HEK293 (cell line): Measurements from ENCODE around the gene CACNB2.

Experiments
- CTCF ChIA-PET: fragments of 350-600 bp; formaldehyde crosslinking; extraction: SDS; loops from one replicate; lab custom pipeline; 2021; ENCODE audit warnings: antibody characterized with exemption; lab: Yijun Ruan, JAX
- POLR2A ChIA-PET: fragments of 300-600 bp; formaldehyde crosslinking; extraction: SDS; loops from one replicate; lab custom pipeline; 2020; ENCODE audit warnings: antibody characterized with exemption, inconsistent platforms; lab: Yijun Ruan, JAX
- H3K27ac ChIP-seq: fragments of 200-500 bp; sonication (Bioruptor generic); 2 replicates; pipeline ENCODE4 v1.5.1; 2014; ENCODE audit warnings: low read depth, low read length, control low read depth, inconsistent platforms; ENCODE audit errors: extremely low read depth
- H3K36me3 ChIP-seq, 2 experiments: fragments of 200-500 bp in 1 of 2; sonication (Bioruptor generic) in 1 of 2; 1 replicate in 1 of 2; 2 replicates in 1 of 2; pipeline ENCODE4 v1.5.1; 2014 to 2017; ENCODE audit warnings: inconsistent platforms in 2 of 2, low read length in 2 of 2; ENCODE audit not compliant: control insufficient read depth in 2 of 2, insufficient read depth in 1 of 2
- H3K4me1 ChIP-seq: fragments of 200-500 bp; sonication (Bioruptor generic); 2 replicates; pipeline ENCODE4 v1.5.1; 2014; ENCODE audit warnings: mild to moderate bottlenecking, low read length, inconsistent platforms; ENCODE audit not compliant: control insufficient read depth, insufficient read depth
- H3K4me3 ChIP-seq: 2 replicates; pipeline ENCODE4 v1.5.1; 2011; ENCODE audit warnings: low read depth, mild to moderate bottlenecking, control low read depth, low read length, moderate library complexity
- H3K9me3 ChIP-seq: fragments of 200-500 bp; sonication (Bioruptor generic); 2 replicates; pipeline ENCODE4 v1.5.1; 2014; ENCODE audit warnings: low read depth, low read length, inconsistent platforms; ENCODE audit not compliant: control insufficient read depth, insufficient read depth
- GLIS1 ChIP-seq: fragments of 450-650 bp; formaldehyde crosslinking; IDR thresholded peaks from 2 replicates; pipeline ENCODE4 v1.5.1; 2016; ENCODE audit warnings: missing biosample characterization, missing genetic modification characterization
- GLIS2 ChIP-seq: fragments of 450-650 bp; formaldehyde crosslinking; IDR thresholded peaks from 2 replicates; pipeline ENCODE4 v1.5.1; 2016; ENCODE audit warnings: missing biosample characterization, missing genetic modification characterization
- MYNN ChIP-seq: fragments of 450-650 bp; formaldehyde crosslinking; IDR thresholded peaks from 2 replicates; pipeline ENCODE4 v1.5.1; 2016; ENCODE audit warnings: missing biosample characterization, missing genetic modification characterization, borderline replicate concordance
- ZBTB20 ChIP-seq: fragments of 450-650 bp; formaldehyde crosslinking; IDR thresholded peaks from 2 replicates; pipeline ENCODE4 v1.5.1; 2016; ENCODE audit warnings: missing biosample characterization, missing genetic modification characterization
- ZNF157 ChIP-seq: fragments of 450-650 bp; formaldehyde crosslinking; IDR thresholded peaks from 2 replicates; pipeline ENCODE4 v1.5.1; 2016; ENCODE audit warnings: missing biosample characterization, missing genetic modification characterization
- ZNF211 ChIP-seq: fragments of 450-650 bp; formaldehyde crosslinking; IDR thresholded peaks from 2 replicates; pipeline ENCODE4 v1.5.1; 2016; ENCODE audit warnings: low read depth, missing biosample characterization, missing genetic modification characterization
- ZNF274 ChIP-seq, 2 experiments: fragments of 200-500 bp in 1 of 2; fragments of 450-650 bp in 1 of 2; sonication (Bioruptor generic) in 1 of 2; formaldehyde crosslinking in 1 of 2; IDR thresholded peaks; 2 replicates each; pipeline versions ENCODE4 v1.5.1 to v1.6.1; 2014 to 2016; ENCODE audit warnings: borderline replicate concordance in 1 of 2, inconsistent platforms in 1 of 2, low read length in 1 of 2, missing biosample characterization in 1 of 2, missing genetic modification characterization in 1 of 2
- ZNF37A ChIP-seq: fragments of 450-650 bp; IDR thresholded peaks from 2 replicates; pipeline ENCODE4 v1.5.1; 2018; ENCODE audit warnings: missing biosample characterization, missing genetic modification characterization
- ZNF561 ChIP-seq: fragments of 450-650 bp; IDR thresholded peaks from 2 replicates; pipeline ENCODE4 v1.5.1; 2018; ENCODE audit warnings: missing biosample characterization, missing genetic modification characterization, borderline replicate concordance
- TF ChIP-seq, protein P1 (sequence below): fragments of 450-650 bp; formaldehyde crosslinking; IDR thresholded peaks from 2 replicates; pipeline ENCODE4 v1.5.1; 2016; ENCODE audit warnings: missing biosample characterization, missing genetic modification characterization
- TF ChIP-seq, protein P2 (sequence below): fragments of 450-650 bp; IDR thresholded peaks from 2 replicates; pipeline ENCODE4 v1.5.1; 2018; ENCODE audit warnings: missing biosample characterization, mild to moderate bottlenecking, missing genetic modification characterization
- TF ChIP-seq, protein P3 (sequence below): fragments of 450-650 bp; formaldehyde crosslinking; IDR thresholded peaks from 2 replicates; pipeline ENCODE4 v1.5.1; 2016; ENCODE audit warnings: missing biosample characterization, missing genetic modification characterization, low read depth
- TF ChIP-seq, protein P4 (sequence below): fragments of 450-650 bp; formaldehyde crosslinking; IDR thresholded peaks from 2 replicates; pipeline ENCODE4 v1.5.1; 2016; ENCODE audit warnings: missing biosample characterization, missing genetic modification characterization
- TF ChIP-seq, protein P5 (sequence below): fragments of 450-650 bp; formaldehyde crosslinking; IDR thresholded peaks from 2 replicates; pipeline ENCODE4 v1.5.1; 2017; ENCODE audit warnings: missing biosample characterization, missing genetic modification characterization
- TF ChIP-seq, protein P6 (sequence below): fragments of 450-650 bp; formaldehyde crosslinking; IDR thresholded peaks from 2 replicates; pipeline ENCODE4 v1.5.1; 2017; ENCODE audit warnings: missing biosample characterization, mild to moderate bottlenecking, missing genetic modification characterization, moderate library complexity
- TF ChIP-seq, protein P7 (sequence below): fragments of 450-650 bp; formaldehyde crosslinking; IDR thresholded peaks from 2 replicates; pipeline ENCODE4 v1.5.0; 2017; ENCODE audit warnings: missing biosample characterization, missing genetic modification characterization, borderline replicate concordance
- TF ChIP-seq, protein P8 (sequence below): sonication (generic); formaldehyde crosslinking; IDR thresholded peaks from 2 replicates; pipeline ENCODE4 v1.8.1; 2022; ENCODE audit warnings: mild to moderate bottlenecking, moderate library complexity, missing genetic modification reagents

CACNB2 gene

DNA sequence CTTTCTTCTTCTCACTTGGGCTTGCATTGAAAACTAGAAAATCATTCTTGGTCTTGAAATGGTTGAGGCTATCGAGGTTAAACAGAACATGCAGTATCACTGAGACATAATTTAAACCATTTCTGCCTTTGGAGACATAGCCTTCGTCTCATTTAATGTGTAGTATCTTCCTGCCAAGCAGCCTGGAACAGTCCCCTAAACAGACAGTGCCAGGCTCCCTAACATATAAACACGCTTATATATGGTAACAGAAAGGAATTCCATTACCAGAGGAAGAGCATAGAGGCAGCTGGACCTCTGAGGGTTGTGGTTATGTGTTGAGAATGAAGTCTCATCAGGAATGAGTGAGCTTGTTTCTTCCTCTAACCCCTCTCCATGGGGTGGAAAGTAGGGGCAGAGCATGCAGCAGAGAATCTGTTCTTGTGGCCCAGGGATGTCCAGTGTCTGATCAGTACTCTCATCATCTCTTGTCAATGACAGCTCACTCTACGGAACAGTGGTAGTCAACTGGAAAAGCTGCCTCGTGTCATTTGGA, 11.2 kb downstream of the CACNB2 start:
- CTCF ChIA-PET, result interaction anchor here (0.7 kb wide), 1 partner anchor 45 kb away, joined by 3 read pairs; no protein-coding TSS in a partner anchor

More for the DNA sequence above, 11.2 kb downstream of the CACNB2 start:
- TF ChIP-seq, protein P1, sequence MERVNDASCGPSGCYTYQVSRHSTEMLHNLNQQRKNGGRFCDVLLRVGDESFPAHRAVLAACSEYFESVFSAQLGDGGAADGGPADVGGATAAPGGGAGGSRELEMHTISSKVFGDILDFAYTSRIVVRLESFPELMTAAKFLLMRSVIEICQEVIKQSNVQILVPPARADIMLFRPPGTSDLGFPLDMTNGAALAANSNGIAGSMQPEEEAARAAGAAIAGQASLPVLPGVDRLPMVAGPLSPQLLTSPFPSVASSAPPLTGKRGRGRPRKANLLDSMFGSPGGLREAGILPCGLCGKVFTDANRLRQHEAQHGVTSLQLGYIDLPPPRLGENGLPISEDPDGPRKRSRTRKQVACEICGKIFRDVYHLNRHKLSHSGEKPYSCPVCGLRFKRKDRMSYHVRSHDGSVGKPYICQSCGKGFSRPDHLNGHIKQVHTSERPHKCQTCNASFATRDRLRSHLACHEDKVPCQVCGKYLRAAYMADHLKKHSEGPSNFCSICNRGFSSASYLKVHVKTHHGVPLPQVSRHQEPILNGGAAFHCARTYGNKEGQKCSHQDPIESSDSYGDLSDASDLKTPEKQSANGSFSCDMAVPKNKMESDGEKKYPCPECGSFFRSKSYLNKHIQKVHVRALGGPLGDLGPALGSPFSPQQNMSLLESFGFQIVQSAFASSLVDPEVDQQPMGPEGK (tag by site-specific recombination), result no peak
- TF ChIP-seq ZBTB20 (tag by site-specific recombination) (no peak), ZNF37A (no peak), GLIS2 (tag by site-specific recombination) (no peak), ZNF157 (tag by site-specific recombination) (no peak), ZNF211 (tag by site-specific recombination) (no peak), GLIS1 (no peak), ZNF561 (tag by site-specific recombination) (no peak), MYNN (tag by site-specific recombination) (no peak), ZNF274 (IDR thresholded peaks at IDR 0.05; ENCODE audit: low read length) (no peak), ZNF274 (tag by site-specific recombination; IDR thresholded peaks at IDR 0.05; ENCODE audit: borderline replicate concordance) (no peak)
- TF ChIP-seq, protein P2, sequence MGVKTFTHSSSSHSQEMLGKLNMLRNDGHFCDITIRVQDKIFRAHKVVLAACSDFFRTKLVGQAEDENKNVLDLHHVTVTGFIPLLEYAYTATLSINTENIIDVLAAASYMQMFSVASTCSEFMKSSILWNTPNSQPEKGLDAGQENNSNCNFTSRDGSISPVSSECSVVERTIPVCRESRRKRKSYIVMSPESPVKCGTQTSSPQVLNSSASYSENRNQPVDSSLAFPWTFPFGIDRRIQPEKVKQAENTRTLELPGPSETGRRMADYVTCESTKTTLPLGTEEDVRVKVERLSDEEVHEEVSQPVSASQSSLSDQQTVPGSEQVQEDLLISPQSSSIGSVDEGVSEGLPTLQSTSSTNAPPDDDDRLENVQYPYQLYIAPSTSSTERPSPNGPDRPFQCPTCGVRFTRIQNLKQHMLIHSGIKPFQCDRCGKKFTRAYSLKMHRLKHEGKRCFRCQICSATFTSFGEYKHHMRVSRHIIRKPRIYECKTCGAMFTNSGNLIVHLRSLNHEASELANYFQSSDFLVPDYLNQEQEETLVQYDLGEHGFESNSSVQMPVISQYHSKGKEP, result no peak
- TF ChIP-seq, protein P3, sequence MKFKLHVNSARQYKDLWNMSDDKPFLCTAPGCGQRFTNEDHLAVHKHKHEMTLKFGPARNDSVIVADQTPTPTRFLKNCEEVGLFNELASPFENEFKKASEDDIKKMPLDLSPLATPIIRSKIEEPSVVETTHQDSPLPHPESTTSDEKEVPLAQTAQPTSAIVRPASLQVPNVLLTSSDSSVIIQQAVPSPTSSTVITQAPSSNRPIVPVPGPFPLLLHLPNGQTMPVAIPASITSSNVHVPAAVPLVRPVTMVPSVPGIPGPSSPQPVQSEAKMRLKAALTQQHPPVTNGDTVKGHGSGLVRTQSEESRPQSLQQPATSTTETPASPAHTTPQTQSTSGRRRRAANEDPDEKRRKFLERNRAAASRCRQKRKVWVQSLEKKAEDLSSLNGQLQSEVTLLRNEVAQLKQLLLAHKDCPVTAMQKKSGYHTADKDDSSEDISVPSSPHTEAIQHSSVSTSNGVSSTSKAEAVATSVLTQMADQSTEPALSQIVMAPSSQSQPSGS (tag by site-specific recombination), result no peak
- TF ChIP-seq, protein P4, sequence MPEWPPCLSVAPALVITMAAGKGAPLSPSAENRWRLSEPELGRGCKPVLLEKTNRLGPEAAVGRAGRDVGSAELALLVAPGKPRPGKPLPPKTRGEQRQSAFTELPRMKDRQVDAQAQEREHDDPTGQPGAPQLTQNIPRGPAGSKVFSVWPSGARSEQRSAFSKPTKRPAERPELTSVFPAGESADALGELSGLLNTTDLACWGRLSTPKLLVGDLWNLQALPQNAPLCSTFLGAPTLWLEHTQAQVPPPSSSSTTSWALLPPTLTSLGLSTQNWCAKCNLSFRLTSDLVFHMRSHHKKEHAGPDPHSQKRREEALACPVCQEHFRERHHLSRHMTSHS (tag by site-specific recombination), result no peak
- TF ChIP-seq, protein P5, sequence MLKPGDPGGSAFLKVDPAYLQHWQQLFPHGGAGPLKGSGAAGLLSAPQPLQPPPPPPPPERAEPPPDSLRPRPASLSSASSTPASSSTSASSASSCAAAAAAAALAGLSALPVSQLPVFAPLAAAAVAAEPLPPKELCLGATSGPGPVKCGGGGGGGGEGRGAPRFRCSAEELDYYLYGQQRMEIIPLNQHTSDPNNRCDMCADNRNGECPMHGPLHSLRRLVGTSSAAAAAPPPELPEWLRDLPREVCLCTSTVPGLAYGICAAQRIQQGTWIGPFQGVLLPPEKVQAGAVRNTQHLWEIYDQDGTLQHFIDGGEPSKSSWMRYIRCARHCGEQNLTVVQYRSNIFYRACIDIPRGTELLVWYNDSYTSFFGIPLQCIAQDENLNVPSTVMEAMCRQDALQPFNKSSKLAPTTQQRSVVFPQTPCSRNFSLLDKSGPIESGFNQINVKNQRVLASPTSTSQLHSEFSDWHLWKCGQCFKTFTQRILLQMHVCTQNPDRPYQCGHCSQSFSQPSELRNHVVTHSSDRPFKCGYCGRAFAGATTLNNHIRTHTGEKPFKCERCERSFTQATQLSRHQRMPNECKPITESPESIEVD (tag by site-specific recombination), result no peak
- TF ChIP-seq, protein P6, sequence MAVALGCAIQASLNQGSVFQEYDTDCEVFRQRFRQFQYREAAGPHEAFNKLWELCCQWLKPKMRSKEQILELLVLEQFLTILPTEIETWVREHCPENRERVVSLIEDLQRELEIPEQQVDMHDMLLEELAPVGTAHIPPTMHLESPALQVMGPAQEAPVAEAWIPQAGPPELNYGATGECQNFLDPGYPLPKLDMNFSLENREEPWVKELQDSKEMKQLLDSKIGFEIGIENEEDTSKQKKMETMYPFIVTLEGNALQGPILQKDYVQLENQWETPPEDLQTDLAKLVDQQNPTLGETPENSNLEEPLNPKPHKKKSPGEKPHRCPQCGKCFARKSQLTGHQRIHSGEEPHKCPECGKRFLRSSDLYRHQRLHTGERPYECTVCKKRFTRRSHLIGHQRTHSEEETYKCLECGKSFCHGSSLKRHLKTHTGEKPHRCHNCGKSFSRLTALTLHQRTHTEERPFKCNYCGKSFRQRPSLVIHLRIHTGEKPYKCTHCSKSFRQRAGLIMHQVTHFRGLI, result no peak
- TF ChIP-seq, protein P7, sequence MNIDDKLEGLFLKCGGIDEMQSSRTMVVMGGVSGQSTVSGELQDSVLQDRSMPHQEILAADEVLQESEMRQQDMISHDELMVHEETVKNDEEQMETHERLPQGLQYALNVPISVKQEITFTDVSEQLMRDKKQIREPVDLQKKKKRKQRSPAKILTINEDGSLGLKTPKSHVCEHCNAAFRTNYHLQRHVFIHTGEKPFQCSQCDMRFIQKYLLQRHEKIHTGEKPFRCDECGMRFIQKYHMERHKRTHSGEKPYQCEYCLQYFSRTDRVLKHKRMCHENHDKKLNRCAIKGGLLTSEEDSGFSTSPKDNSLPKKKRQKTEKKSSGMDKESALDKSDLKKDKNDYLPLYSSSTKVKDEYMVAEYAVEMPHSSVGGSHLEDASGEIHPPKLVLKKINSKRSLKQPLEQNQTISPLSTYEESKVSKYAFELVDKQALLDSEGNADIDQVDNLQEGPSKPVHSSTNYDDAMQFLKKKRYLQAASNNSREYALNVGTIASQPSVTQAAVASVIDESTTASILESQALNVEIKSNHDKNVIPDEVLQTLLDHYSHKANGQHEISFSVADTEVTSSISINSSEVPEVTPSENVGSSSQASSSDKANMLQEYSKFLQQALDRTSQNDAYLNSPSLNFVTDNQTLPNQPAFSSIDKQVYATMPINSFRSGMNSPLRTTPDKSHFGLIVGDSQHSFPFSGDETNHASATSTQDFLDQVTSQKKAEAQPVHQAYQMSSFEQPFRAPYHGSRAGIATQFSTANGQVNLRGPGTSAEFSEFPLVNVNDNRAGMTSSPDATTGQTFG (tag by site-specific recombination), result no peak
- TF ChIP-seq, protein P8, sequence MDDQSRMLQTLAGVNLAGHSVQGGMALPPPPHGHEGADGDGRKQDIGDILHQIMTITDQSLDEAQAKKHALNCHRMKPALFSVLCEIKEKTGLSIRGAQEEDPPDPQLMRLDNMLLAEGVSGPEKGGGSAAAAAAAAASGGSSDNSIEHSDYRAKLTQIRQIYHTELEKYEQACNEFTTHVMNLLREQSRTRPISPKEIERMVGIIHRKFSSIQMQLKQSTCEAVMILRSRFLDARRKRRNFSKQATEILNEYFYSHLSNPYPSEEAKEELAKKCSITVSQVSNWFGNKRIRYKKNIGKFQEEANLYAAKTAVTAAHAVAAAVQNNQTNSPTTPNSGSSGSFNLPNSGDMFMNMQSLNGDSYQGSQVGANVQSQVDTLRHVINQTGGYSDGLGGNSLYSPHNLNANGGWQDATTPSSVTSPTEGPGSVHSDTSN (CRISPR knock-in tag), result no peak
- H3K4me1 ChIP-seq, result no peaks in the 10 kb centered on the region
- POLR2A ChIA-PET, result no interaction called here
- no peak overlapping the region for H3K4me3 ChIP-seq
- H3K27ac ChIP-seq, result no peak overlapping the region
- H3K9me3 ChIP-seq, result no peaks in the 10 kb centered on the region
- peaks cover 0 to 3% of the 10 kb centered on the region in 2 experiments; a peak in 1 of 3 replicates for H3K36me3 ChIP-seq
